EL (cell line): Measurements from ENCODE around the gene MINDY1.

Source experiments
- DNase-seq: peaks from one replicate; pipeline ENCODE4 v3.0.0-alpha.2; 2016

Gene MINDY1

DNA sequence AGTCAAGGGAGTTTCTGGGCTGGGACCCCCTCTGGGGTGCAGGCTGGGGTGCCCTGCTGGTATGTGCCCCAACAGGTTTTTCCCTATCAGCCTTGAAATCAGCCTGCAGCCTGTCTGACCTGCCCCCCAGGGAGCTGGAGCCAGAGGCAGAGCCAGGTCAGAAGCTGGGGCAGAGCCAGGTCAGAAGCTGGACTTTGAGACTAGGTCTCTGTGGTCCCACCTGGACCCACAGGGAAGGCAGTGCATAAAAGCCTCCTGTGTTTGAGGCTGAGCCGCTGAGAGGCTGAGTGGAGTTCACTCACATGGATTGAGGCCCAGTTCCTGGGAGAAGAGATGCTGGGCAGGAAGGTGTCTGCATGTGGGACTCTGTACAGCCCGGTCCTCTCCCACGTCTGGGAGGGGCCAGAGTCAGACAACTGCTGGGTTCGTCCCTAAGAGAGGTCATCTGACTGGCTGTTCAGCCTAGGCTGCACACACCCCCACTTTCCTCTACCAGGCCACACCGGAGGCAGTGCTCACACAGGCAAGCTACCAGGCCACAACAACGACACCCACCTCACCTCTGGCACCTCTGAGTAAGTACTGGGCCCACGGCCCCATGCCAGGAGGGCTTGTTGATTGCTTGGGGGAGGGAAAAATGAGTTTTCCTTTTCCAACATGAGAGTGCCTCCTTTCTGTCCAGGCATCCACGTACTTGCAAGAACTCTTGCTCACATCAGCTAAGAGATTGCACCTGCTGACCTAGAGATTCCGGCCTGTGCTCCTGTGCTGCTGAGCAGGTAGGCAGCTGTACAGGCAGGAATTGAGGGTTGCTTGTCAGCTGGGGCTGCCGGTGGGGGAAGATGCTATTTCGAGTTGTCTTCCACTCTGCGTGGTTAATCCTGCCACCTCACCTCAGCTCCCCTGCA is 24.6 kb downstream of the MINDY1 start, which contains the start of gene ANXA9:
Gene ANXA9 (plus strand): TSS at position 488 of the 908 bp plus-strand sequence. CDS start 814 bp downstream, outside the sequence.
- no peak for DNase-seq

DNA sequence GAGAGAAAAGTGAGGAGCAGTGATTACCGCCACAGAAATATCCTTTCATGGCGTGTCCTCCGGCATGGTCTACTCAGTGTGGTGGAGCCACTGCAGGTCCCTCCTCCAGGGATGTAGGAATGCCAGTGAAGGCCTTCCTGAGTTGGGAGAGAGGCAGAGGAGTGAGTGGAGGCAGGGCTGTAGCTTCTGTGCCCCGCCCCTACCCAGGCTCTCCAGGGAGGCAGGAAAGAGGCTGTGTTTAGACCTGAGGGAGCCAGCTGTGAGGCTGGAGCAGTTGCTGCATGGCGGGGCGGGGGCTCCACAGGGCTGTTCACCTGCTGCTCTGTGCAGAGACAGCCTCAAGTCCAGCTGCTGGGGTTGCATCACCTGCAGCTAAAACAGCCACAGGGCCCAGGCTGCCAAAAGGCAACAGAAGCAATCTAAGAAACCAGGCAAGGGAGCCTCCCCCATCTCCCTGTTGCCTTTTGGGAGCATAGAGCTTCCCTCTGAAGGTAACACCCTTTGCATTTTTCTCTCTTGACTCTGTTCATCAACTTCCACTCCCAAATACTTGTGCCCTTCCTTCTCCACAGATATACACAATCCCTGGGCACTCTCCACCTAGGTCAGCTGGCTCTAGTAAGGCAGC is 25.4 kb downstream of the MINDY1 start:
- DNase-seq, result peak; percentile 36

DNA sequence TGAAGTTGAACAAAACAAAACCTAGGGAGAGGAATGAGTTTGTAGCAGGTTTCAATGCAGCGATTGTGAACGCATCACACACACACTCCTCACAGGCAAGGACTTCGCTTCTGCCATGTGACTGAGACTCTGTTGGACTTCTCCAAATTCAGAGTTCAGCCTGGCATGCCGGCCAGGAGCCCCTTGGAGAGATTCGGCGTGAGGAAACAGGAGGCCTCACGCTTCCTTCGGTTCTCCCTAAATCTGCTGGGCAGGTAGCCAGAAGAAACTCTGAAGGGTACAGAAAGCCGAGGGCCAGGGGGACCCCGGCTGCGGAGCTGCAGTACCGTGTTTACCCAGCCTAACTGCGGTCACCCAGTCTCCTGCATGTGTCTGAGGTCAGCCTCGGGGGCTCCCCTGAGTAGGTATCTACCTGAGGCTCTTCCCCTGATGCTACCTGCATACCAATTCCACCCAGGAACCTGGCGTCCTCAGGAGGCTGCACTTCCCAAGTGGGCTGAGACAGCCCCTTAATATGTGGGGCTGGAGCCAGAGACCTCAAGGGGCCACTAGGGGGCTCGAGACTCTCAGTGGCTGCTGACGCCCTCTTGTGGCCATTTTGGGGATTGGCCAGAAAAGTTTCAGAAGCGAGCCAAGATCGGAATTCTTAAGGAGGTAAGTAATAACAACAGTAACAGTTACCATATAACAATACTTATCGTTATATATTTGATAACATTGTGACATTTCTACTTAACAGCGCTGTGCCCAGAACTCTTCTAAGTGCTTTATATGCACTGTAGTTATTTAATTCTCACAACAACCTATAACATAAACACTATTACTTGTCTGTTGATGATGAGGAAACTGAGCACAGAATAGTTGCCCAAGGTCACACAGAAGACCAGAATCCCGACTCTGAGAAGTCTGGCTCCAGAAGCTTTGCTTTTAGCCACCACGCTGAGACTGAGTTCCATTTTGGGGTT is 27.3 kb downstream of the MINDY1 start:
- peak; percentile 89 for DNase-seq

DNA sequence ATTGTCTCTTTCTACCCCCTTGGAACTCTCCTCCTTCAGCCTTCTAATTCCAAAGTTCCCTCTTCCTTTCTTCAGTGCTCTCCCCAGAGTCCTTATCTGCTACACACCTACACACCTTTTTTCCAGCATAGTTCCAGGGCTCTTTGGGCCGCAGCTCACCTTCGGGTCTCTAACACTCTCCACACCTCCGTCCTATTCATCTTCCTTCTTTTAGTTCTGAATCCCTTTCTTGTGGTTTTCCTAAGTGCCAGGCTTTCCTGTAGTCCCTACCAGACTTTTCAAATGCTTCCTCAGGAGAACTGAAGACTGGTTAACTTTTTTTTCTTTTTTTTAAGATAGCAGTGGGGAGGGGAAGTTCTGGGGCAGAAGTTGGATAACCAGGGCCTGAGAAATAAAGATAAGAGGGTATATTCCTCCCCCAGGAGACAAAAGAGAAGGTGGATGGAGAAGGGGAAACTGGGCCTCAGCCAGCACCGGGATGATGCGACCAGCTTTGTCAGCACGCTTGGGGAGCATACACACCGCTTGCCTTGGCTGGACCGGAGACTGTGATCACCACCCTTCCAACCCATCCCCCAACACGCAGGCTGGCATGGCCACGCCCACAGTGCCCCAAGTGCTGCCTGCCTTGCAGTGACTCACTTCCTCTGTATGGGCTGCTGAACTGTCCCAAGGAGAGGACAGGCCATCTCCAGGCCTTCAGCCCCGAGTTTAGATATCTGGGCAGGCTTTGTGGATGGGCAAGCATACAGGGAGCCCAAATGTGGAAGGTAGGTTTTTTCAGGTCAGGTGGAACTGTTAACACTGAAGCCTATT is 29.6 kb downstream of the MINDY1 start:
- peak; percentile 85 for DNase-seq

DNA sequence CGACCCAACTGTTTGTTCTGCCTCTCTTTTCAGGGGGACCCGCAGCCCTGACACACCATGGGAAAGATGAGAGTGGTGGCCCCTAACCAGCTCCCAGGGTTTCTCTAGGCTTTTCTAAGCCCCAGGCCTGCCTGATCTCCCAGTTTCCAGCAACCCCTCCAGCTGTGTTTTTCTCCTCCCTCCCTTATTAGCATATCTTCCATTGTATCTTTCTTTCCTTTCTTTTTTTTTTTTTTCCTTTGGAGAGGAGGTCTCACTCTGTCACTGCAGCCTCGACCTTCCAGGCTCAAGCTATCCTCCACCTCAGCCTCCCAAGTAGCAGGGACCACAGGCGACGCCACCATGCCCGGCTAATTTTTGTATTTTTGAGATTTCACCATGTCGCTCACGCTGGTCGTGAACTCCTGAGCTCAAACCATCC is 30.3 kb downstream of the MINDY1 start:
- DNase-seq, result no peak

DNA sequence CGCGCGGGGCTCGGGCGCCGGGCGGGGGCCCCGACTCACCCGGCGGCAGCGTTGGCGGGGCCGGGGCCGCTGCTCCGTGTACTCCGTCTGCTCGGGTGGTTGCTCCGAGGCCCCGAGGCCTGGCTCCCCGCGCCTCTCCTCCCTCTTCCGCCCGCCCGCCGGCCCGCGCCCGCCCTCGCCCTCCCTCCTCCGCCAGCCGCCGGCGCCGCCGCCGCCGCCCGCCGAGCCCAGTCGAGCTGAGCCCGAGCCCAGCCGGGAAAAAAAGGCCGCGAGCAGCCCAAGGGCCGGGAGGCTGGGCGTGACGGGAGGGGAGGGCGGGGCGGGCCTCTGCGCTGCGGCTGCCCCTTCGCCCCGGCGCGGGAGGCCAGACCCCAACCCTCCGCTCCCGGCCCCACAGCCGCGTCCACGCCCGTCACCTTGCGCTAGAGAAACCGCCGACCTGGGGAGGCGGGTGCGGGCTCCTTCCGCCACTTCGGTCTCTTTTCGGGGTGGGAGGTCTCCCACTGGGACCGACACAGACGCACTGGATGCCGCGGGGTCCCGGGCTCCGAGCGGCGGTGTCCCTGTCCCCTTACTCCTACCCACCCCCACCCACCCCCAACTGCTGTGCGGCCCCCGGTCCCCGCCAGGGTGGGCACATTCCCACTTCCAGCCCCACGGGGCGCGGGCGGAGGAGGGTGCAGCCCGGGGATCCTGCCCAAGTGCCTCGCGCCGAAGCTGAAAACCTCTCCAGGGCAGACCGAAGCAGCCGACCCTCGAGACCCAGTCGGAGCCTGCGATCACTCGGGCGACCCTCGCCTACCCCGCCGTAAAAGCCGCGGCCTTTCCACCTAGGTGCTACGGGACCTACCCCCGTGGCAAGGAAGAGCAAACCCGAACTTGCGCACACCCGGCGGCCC is 31.9 kb downstream of the MINDY1 start, which contains the start of gene CERS2:
Gene CERS2 (minus strand): TSS at position 256 of the 899 bp plus-strand sequence. CDS start 5,745 bp downstream, outside the sequence.
- peak; percentile 77 for DNase-seq

DNA sequence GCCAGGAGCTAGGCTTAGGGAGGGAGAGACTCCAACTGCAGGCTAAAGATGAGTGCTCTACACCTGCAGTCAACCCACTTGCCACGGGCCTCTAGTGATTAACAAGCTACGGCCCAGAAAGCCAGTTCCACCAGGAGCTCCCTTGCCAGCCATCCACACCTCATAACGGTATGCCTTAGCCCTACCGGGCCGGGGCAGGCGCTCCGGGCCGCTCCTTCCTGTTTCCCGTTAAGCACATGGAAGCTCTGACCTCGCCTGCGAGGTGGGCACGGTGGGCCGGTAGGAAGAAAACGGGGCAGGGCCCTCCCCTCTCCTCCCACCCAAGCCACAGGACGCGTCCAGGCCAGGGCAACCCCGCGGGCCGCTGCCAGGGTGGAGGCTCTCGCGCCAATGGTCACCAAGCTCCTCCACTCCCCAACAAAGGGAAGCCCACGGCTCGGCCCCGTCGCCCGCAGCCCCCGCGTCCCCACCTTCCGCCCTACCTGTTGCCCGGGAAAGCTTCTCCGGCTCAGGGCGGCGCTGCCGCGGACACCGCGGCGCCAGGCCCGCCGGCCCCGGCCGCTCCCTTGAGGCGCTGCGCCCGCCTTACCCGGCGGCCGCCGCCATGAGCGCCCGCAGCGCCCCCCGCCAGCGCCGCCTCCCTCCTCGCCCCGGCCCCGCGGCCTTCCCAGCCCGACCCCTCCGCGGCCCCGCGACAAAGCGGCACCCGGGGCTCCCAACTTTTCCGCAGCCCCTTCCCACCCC is 32.7 kb downstream of the MINDY1 start:
- peak; percentile 34 for DNase-seq

DNA sequence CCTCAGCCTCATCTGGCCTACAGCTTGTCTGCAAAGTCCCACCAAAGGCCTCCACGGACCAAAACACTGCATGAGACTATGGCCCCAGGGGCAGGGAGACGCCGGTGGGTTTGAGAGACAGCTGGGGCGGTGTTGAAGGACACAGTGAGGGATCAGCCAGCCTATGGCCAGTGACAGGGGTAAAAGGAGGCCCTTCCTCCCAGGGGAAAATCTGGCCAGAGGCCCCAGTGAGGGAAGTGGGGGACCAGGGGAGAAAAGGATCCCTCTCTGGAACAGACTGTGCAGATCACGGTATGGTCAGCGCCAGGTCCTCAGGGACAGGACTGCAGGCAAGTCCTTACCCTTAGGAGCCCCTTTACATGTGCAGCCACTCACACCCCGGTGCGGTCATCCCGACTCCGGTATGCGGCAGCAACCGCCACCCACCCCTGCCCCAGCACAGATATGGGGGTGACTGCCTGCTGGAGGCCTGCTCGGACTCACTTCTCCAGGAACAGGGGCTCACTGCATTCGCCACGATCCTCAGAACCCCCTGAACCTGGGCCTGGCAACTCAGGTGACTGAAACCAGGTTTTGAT is 33.4 kb downstream of the MINDY1 start:
- peak; percentile 36 for DNase-seq

DNA sequence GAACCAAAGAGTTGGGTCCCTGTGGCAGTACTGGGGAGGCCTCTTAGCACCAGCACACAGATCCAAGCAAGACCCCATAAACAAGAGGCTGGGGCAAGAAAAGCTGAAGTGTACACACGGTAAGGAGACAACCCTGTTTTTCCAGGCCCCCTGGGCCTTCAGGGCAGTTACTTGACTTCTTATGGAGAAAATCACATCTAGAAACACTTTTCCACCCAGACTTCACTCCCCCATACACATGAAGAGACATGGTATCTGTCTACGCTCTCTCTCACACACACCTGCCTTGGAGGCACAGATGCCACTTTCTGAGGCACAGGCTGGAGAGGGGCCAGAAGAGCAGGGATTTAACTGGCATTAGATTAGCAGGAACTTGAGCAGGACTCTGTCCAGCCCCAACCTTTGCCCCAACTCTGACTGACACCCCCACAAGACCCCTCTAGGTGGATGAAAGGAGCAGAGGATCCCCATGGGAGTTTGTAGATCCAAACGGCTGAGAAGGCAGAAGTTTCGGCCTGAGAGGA is 34.2 kb downstream of the MINDY1 start:
- DNase-seq, result no peak

DNA sequence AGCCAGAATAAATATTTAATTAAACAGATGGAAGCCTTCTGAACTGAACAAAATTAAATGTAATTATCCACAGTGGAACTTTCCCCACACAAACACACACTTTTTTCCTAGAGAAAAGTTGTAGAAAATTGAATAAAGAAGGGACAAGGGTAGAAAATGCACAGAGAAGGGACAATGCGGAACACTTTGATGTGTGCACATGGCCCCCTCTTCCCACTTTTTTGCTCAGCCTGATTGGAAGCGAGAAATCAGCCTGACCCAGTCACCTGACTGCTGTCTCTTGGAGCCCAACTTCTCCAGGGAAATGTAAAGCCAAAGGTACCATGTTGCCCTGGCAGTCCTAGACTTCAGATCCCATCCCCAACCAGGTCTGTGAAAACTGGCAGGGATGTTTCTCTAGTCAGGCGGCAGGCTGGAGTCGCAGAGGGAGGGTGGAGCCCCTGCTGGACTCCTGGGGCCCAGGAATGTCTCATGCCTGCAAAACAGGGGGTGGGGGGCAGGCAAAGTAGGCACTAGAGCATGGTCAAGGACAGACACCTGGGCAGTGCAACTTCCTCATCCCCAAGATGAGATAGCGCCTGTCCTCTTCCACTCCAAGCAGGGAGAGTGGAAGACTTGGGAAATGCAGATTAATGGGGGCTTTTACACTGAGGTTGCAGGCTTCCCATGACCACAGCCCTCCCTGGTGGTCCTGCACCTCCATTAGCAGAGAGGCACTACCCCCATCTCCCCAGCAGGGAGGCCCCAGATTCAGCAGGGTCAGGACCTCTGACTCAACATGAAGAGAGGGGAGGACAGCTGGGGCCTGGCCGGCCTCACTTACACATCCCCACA is 34.9 kb downstream of the MINDY1 start:
- peak; percentile 43 for DNase-seq

DNA sequence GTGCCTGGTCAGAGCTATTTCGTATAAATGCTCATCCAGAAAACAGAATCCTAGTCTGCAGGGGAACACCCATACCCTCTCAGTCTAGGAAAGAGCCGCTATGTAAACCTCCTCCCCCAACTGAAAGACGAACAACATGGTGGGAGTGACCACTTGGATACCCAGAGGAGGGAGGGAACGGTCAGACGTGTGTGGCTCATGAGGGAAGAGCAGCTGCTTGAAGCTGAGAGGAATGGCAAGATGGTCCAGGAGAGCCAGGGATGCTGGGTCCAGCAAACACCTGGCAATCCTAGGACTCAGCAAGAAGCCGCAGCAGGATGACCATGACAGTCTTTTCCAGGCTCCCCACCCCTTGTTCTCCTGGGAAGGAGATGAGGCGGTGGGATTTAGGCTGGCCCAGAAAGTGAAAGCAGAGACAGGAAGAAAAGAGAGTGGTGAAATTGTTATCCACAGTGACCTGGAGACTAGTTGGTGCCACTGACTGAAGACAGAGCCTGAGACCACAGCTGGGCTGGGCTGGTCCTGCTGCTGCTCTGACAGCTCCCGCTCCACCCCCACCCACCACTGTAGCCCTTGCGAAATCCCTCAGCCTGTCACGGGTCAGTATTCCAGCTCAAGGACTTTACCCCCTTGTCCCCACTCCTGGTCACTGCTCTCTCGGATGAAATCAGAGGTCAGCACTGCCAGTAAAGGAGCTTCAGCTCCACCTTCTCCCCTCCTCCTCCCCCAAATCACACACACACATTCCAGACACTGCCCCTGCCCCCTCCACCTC is 35.7 kb downstream of the MINDY1 start:
- peak; percentile 58 for DNase-seq

DNA sequence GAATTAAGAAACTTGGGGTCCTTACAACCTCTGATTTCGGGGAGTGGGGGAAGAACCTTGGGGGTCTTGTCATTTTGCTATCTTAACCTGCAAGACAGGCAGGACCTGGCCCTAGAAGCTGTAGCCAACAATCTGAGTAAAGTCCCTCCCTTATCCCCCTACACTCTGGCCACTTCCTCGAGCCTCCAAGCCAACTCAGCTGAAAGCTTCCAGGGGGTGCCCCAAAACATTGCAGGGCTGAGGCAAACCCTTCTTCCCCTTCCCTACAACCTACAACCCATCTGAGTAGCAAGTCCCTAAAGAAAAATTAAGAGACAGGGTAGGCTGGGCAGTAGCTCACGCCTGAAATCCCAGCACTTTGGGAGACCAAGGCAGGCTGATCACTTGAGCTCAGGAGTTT is 37.1 kb downstream of the MINDY1 start:
- no peak for DNase-seq

DNA sequence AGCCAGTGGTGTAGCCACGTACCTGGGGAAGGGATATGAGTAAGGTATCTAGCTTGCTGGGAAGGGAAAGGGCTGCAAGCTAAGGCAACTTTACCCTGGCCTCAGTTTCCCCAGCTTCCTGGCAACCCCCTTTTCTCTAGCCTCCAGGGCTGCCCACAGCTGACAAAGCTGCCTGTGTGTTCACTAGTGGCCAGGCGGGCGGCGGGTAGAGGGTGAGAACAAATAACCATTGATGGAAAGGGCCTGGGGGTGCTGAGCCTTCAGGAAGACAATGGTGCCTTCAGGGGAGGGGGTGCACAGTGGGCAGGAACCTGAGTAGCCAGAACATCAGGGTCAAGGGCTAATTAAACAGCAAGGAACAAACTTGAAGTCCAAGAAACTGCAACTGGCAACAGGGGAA is 38.2 kb downstream of the MINDY1 start:
- no peak for DNase-seq

DNA sequence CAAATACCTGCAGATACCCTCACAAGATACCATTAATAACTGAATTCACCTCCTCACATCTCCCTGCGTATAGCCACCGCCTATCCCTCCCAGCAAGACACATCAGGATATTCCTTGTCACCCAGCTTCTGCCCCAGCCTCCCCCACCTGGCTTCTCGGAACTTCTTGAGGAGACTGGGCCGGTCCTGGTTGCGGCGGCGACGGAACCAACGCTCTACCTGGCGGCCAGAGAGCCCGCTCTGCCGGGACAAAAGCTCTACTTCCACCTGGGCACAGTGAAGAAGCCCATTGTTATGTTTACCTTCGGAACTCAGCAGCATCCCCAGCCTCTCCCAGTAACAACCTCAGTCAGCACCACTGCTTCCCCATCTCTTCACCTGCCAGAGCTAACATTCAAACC is 38.8 kb downstream of the MINDY1 start:
- DNase-seq, result no peak

DNA sequence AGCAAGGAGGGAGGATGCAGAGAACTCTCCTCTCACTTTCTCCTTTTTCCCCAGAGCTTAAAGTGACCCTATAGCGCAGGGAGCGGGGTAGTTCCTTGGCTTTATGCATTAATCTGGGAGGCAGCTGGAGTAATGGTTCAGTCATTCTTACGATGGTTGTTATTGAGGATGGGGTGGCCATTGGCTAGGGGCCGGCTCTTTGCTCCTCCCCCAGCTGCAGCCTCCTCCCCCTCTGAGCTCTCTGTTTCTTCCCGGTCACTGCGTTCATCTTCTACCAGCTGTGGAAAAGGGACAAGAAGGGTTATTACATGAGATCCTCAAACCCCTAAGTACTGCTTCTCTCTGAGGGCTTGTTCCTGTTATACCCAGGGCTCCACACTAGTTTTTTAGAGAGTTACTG is 40.7 kb downstream of the MINDY1 start:
- no peak for DNase-seq

DNA sequence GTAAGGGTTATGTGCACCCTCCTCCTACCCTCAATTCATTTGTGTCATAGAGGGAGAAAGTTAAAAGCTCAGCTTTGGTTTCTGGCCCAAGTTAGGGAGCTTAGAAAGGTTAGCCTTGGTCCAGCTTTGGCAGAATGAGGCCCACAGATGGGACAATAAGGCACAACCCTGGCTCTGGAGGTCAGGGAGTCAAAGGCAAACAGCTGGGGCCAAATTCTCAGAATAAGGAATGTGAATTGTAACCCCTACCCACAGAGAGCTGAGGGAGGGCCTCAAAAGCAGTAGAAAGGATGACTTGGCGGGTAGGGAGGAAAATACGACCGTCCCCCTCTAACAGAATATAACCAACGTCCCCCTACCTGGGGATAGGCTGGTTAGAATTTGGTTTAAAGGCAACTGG is 41.1 kb downstream of the MINDY1 start:
- no peak for DNase-seq

DNA sequence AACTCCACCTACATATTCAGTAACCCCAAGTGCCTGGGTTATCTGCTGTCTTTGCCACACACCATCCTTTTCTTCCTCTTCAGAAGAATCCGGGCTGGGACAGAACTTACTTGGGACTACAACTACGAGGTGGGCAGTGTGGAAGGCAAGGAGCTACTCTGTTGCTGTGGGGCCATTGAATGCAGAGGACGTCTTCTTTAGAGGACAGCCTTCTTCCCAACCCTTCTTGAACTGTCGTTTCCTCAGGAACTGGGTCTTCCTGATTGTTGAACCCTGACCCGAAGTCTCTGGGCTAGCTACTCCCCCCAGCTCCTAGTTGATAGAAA is 42.6 kb downstream of the MINDY1 start:
- DNase-seq, result no peak
